Measurements from ENCODE around the gene MRPL36. TPM values are rescaled to one million over a fixed set of nuclear protein-coding genes. Genes with fewer than 3 reads are reported as not detected.
A peak's percentile ranks its signal among the peaks of the same experiment; 100 is the strongest.

MRPL36 gene
- total and polyA plus RNA-seq, 2 experiments from 2014 or later = 47.5 to 149 TPM

DNA sequence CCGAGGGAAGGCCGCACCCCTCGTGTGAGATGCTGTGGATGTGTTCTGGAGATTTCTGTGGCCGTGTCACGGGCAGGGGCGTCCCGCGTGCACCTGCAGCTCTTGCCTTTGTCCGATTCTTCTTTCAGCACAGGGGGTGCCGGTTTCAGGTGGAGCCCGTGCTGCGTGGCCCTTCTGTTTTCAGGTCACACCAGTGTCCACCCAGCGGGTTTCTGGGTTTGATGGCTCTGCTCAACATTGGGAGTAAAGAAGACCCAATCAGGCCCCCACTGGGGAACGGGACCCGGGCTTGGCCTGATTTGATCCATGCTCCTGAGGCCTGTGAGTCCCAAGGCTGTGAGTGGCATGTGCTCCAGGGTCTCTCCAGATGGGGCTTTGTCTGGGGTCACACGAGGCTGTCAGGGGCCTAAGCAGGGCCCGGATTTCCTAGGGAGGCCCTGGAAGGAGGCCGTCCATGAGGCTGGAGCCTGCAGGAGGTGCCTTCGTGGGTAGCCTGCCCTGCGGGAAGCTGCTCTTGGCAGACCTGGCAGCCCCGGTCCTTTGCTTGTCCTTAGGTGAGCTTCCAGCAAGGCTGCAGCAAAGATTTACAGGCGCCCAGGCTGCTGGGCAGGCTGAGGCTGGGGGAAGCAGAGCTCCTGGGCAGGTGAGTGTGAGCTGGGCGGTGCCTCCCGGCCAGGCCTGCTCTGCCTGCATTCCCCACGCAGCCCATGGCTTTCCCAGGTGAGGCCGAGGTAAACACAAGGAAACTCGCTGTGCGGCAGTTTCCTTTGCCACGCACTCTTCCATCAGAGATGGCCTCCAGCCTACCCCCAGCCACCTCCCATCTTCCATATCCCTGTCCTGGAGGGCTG, 12.8 kb downstream of the MRPL36 start:
- Histone ChIP-seq H3K27me3 (ENCODE audit: insufficient read depth) (no peaks in the 10 kb centered on the region), H3K79me2 (replicated peaks; ENCODE audit: insufficient read depth) (no peaks in the 10 kb centered on the region), H2AFZ (no peak overlapping the region), H3K9me2 (ENCODE audit: insufficient read depth) (no peaks in the 10 kb centered on the region), H3K4me2 (no peak overlapping the region), H3K4me1 (ENCODE audit: insufficient read depth) (peaks cover 15% of the 10 kb centered on the region), H3K4me3 (no peak overlapping the region), H3K36me3 (ENCODE audit: insufficient read depth) (no peaks in the 10 kb centered on the region), H4K20me1 (replicated peaks; ENCODE audit: insufficient read depth) (no peaks in the 10 kb centered on the region), H3K27ac (ENCODE audit: low read depth) (no peak overlapping the region), H3F3A (replicated peaks; ENCODE audit: low read depth) (peaks cover 7% of the 10 kb centered on the region; the same call in 1 of the 2 replicates)
- H3K36me3 Mint-ChIP-seq (ENCODE audit: low read depth) = no peaks in the 10 kb centered on the region
- TF ChIP-seq POLR2AphosphoS5 (IDR thresholded peaks at IDR 0.05; ENCODE audit: low read depth) (no peak), REST (IDR thresholded peaks at IDR 0.05; ENCODE audit: unreplicated experiment) (no peak), CREB1 (CRISPR knock-in tag; IDR thresholded peaks at IDR 0.05; ENCODE audit: low read depth) (no peak), ZNF114 (CRISPR knock-in tag; IDR thresholded peaks at IDR 0.05) (no peak), EZH2phosphoT487 (IDR thresholded peaks at IDR 0.05; ENCODE audit: unreplicated experiment) (no peak), NANOG (IDR thresholded peaks at IDR 0.05; ENCODE audit: borderline replicate concordance) (no peak), ZNF331 (CRISPR knock-in tag; IDR thresholded peaks at IDR 0.05; ENCODE audit: low read depth) (no peak)
- TF ChIP-seq, protein P1, sequence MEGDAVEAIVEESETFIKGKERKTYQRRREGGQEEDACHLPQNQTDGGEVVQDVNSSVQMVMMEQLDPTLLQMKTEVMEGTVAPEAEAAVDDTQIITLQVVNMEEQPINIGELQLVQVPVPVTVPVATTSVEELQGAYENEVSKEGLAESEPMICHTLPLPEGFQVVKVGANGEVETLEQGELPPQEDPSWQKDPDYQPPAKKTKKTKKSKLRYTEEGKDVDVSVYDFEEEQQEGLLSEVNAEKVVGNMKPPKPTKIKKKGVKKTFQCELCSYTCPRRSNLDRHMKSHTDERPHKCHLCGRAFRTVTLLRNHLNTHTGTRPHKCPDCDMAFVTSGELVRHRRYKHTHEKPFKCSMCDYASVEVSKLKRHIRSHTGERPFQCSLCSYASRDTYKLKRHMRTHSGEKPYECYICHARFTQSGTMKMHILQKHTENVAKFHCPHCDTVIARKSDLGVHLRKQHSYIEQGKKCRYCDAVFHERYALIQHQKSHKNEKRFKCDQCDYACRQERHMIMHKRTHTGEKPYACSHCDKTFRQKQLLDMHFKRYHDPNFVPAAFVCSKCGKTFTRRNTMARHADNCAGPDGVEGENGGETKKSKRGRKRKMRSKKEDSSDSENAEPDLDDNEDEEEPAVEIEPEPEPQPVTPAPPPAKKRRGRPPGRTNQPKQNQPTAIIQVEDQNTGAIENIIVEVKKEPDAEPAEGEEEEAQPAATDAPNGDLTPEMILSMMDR (conservative IDR thresholded peaks at IDR 0.05; ENCODE audit: low read depth in 2 of 2) = no peak
- TF ChIP-seq, protein P2, sequence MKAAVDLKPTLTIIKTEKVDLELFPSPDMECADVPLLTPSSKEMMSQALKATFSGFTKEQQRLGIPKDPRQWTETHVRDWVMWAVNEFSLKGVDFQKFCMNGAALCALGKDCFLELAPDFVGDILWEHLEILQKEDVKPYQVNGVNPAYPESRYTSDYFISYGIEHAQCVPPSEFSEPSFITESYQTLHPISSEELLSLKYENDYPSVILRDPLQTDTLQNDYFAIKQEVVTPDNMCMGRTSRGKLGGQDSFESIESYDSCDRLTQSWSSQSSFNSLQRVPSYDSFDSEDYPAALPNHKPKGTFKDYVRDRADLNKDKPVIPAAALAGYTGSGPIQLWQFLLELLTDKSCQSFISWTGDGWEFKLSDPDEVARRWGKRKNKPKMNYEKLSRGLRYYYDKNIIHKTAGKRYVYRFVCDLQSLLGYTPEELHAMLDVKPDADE (IDR thresholded peaks at IDR 0.05) = no peak
- H3K9me3 Mint-ChIP-seq = no peaks in the 10 kb centered on the region; the same call in 2 of the 3 replicates
- no peak overlapping the region; the same call in 1 of the 2 replicates for H3K27ac Mint-ChIP-seq
- ATAC-seq = peak; percentile 14; the same call in 1 of the 3 replicates
- no peak overlapping the region; the same call in 2 of the 3 replicates for H3K4me3 Mint-ChIP-seq
- peaks cover 33% of the 10 kb centered on the region for H3K4me1 Mint-ChIP-seq
- DNase-seq (ENCODE audit: low spot score) = no peak
- H3K27me3 Mint-ChIP-seq (ENCODE audit: insufficient read depth, low read depth, poor library complexity) = peaks cover 9% of the 10 kb centered on the region

Measured in GM23338 (cell line).